ENCODE measurements around the gene E2F2.
"Not testable (repeated sequence)": the region's sequence is repeated elsewhere in the genome, so short reads cannot be mapped to it uniquely, and the experiment has no call there.

E2F2 gene

GRCh38 chr1:23521588-23521987 lies 9.4 kb downstream of the E2F2 start:
- no peak for DNase-seq (ENCODE audit: low read depth)
- no peak for TF ChIP-seq CTCF (IDR thresholded peaks at IDR 0.05; ENCODE audit: insufficient read depth, low read depth, low read length, missing control alignments)
- H3K4me3 ChIP-seq (ENCODE audit: low read depth, low read length) = no peak overlapping the region

- no peak overlapping the region for H3K4me3 ChIP-seq (ENCODE audit: low read depth, low read length)
- no peak for DNase-seq (ENCODE audit: low read depth)
- no peak for TF ChIP-seq CTCF (IDR thresholded peaks at IDR 0.05; ENCODE audit: insufficient read depth, low read depth, low read length, missing control alignments)
These were observed 13.5 kb downstream of the E2F2 start for GRCh38 chr1:23517581-23517980.

- DNase-seq (ENCODE audit: low read depth) = no peak
- no peak overlapping the region for H3K4me3 ChIP-seq (ENCODE audit: low read depth, low read length)
- TF ChIP-seq CTCF (IDR thresholded peaks at IDR 0.05; ENCODE audit: insufficient read depth, low read depth, low read length, missing control alignments) = no peak
These were observed 15.1 kb downstream of the E2F2 start for GRCh38 chr1:23515905-23516304.

GRCh38 chr1:23514111-23514679 lies 16.8 kb downstream of the E2F2 start:
- no peak overlapping the region for H3K4me3 ChIP-seq (ENCODE audit: low read depth, low read length)
- DNase-seq (ENCODE audit: low read depth) = no peak
- no peak for TF ChIP-seq CTCF (IDR thresholded peaks at IDR 0.05; ENCODE audit: insufficient read depth, low read depth, low read length, missing control alignments)

GRCh38 chr1:23509896-23510295 lies 21.1 kb downstream of the E2F2 start:
- no peak for DNase-seq (ENCODE audit: low read depth)
- H3K4me3 ChIP-seq (ENCODE audit: low read depth, low read length) = no peak overlapping the region
- TF ChIP-seq CTCF (IDR thresholded peaks at IDR 0.05; ENCODE audit: insufficient read depth, low read depth, low read length, missing control alignments) = no peak

GRCh38 chr1:23506376-23507107 lies 24.5 kb downstream of the E2F2 start:
- DNase-seq (ENCODE audit: low read depth) = no peak
- no peak for TF ChIP-seq CTCF (IDR thresholded peaks at IDR 0.05; ENCODE audit: insufficient read depth, low read depth, low read length, missing control alignments)
- H3K4me3 ChIP-seq (ENCODE audit: low read depth, low read length) = no peak overlapping the region

GRCh38 chr1:23505851-23506250 lies 25.2 kb downstream of the E2F2 start:
- no peak for DNase-seq (ENCODE audit: low read depth)
- no peak overlapping the region for H3K4me3 ChIP-seq (ENCODE audit: low read depth, low read length)
- no peak for TF ChIP-seq CTCF (IDR thresholded peaks at IDR 0.05; ENCODE audit: insufficient read depth, low read depth, low read length, missing control alignments)

GRCh38 chr1:23504156-23504555 lies 26.9 kb downstream of the E2F2 start:
- not testable (repeated sequence) for DNase-seq (ENCODE audit: low read depth); H3K4me3 ChIP-seq (ENCODE audit: low read depth, low read length)

Measured in GM12865 (cell line).